ENCODE results near the gene ODAPH.

GRCh38 chr4:75593393-75593792 lies 37.5 kb downstream of the ODAPH start:
- TF ChIP-seq CTCF (IDR thresholded peaks at IDR 0.05), result no peak
- TF ChIP-seq POLR2A (IDR thresholded peaks at IDR 0.05), result no peak

All from transverse colon (tissue), 3 donors.